Immature natural killer cell (primary cell): ENCODE results near the gene CACNA1B. TPM values are rescaled to one million over a fixed set of nuclear protein-coding genes. Genes with fewer than 3 reads are reported as not detected.
A peak's percentile ranks its signal among the peaks of the same experiment; 100 is the strongest.
"Not testable (repeated sequence)": the region's sequence is repeated elsewhere in the genome, so short reads cannot be mapped to it uniquely, and the experiment has no call there.

ENCODE experiments used
- DNase-seq, 3 donors: peaks; one replicate each; pipeline ENCODE4 v3.0.0; 2022; ENCODE audit warnings: mixed read lengths in 1 of 3
- H3K27ac Mint-ChIP-seq, 6 donors: one replicate each; pipeline ENCODE4 v1.8.0; 2020; ENCODE audit warnings: mixed read lengths in 6 of 6, mild to moderate bottlenecking in 5 of 6, inconsistent platforms in 4 of 6, moderate library complexity in 3 of 6
- H3K27me3 Mint-ChIP-seq, 3 donors: one replicate each; pipeline ENCODE4 v1.8.0; 2020 to 2021; ENCODE audit warnings: low read depth in 3 of 3, mild to moderate bottlenecking in 3 of 3, mixed read lengths in 3 of 3, moderate library complexity in 3 of 3, inconsistent platforms in 1 of 3
- H3K36me3 Mint-ChIP-seq, 3 donors: one replicate each; pipeline ENCODE4 v1.8.0; 2020; ENCODE audit warnings: mixed read lengths in 3 of 3, inconsistent platforms in 2 of 3, mild to moderate bottlenecking in 2 of 3
- H3K4me1 Mint-ChIP-seq, 2 donors: one replicate each; pipeline ENCODE4 v1.8.0; 2020; ENCODE audit warnings: inconsistent platforms in 2 of 2, mild to moderate bottlenecking in 2 of 2, mixed read lengths in 2 of 2, moderate library complexity in 1 of 2
- H3K4me3 Mint-ChIP-seq, 5 donors: one replicate each; pipeline ENCODE4 v1.8.0; 2020; ENCODE audit warnings: mild to moderate bottlenecking in 5 of 5, mixed read lengths in 5 of 5, inconsistent platforms in 3 of 5, moderate library complexity in 3 of 5
- H3K9me3 Mint-ChIP-seq, 6 donors: one replicate each; pipeline ENCODE4 v1.8.0; 2020; ENCODE audit warnings: mild to moderate bottlenecking in 6 of 6, mixed read lengths in 6 of 6, inconsistent platforms in 4 of 6, moderate library complexity in 3 of 6
- polyA plus RNA-seq, 3 donors: library from polyadenylated mRNA; unstranded; fragments of 300-500 nt; fragmentation: Illumina TruSeq; gene quantifications; one replicate each; pipeline ENCODE4 v1.2.3, GENCODE V29; 2021

The CACNA1B gene
- polyA plus RNA-seq, 3 donors from 2014 or later = not detected

GRCh38 chr9:138134581-138134980 lies 257.0 kb downstream of the CACNA1B start:
- H3K36me3 Mint-ChIP-seq, H3K27me3 Mint-ChIP-seq, DNase-seq, H3K9me3 Mint-ChIP-seq, H3K4me3 Mint-ChIP-seq, H3K4me1 Mint-ChIP-seq, H3K27ac Mint-ChIP-seq: not testable (repeated sequence)

GRCh38 chr9:138139096-138139495 lies 261.5 kb downstream of the CACNA1B start:
- not testable (repeated sequence) for H3K9me3 Mint-ChIP-seq, DNase-seq, H3K4me3 Mint-ChIP-seq, H3K27me3 Mint-ChIP-seq, H3K4me1 Mint-ChIP-seq, H3K36me3 Mint-ChIP-seq, H3K27ac Mint-ChIP-seq

- DNase-seq, H3K4me1 Mint-ChIP-seq, H3K27ac Mint-ChIP-seq, H3K4me3 Mint-ChIP-seq, H3K36me3 Mint-ChIP-seq, H3K9me3 Mint-ChIP-seq, H3K27me3 Mint-ChIP-seq: not testable (repeated sequence)
These were observed 263.4 kb downstream of the CACNA1B start for GRCh38 chr9:138140980-138141379.

GRCh38 chr9:138142528-138143244 lies 265.1 kb downstream of the CACNA1B start:
- H3K27ac Mint-ChIP-seq, H3K36me3 Mint-ChIP-seq, H3K4me1 Mint-ChIP-seq, H3K4me3 Mint-ChIP-seq, H3K9me3 Mint-ChIP-seq, H3K27me3 Mint-ChIP-seq, DNase-seq: not testable (repeated sequence)

- not testable (repeated sequence) for H3K9me3 Mint-ChIP-seq, H3K36me3 Mint-ChIP-seq, H3K4me3 Mint-ChIP-seq, H3K27ac Mint-ChIP-seq, H3K27me3 Mint-ChIP-seq, H3K4me1 Mint-ChIP-seq, DNase-seq
These were observed 265.9 kb downstream of the CACNA1B start for GRCh38 chr9:138143491-138143890.

- DNase-seq, H3K9me3 Mint-ChIP-seq, H3K27me3 Mint-ChIP-seq, H3K27ac Mint-ChIP-seq, H3K36me3 Mint-ChIP-seq, H3K4me1 Mint-ChIP-seq, H3K4me3 Mint-ChIP-seq: not testable (repeated sequence)
These were observed 270.0 kb downstream of the CACNA1B start for GRCh38 chr9:138147556-138147955.

- not testable (repeated sequence) for H3K27ac Mint-ChIP-seq, H3K9me3 Mint-ChIP-seq, H3K4me1 Mint-ChIP-seq, H3K27me3 Mint-ChIP-seq, H3K36me3 Mint-ChIP-seq
- DNase-seq = peak in 2 of 3 donors; percentile 12 to 19
- H3K4me3 Mint-ChIP-seq = peak overlapping the region in 4 of 5 donors; percentile 38 to 70 (median 56)
These were observed 272.4 kb downstream of the CACNA1B start for GRCh38 chr9:138149672-138150656.

- not testable (repeated sequence) for H3K9me3 Mint-ChIP-seq, DNase-seq, H3K27ac Mint-ChIP-seq, H3K36me3 Mint-ChIP-seq, H3K4me1 Mint-ChIP-seq, H3K4me3 Mint-ChIP-seq, H3K27me3 Mint-ChIP-seq
These were observed 278.2 kb downstream of the CACNA1B start for GRCh38 chr9:138155788-138156187.

- not testable (repeated sequence) for H3K27me3 Mint-ChIP-seq, DNase-seq, H3K4me3 Mint-ChIP-seq, H3K36me3 Mint-ChIP-seq, H3K4me1 Mint-ChIP-seq, H3K27ac Mint-ChIP-seq, H3K9me3 Mint-ChIP-seq
These were observed 289.2 kb downstream of the CACNA1B start for GRCh38 chr9:138166793-138167192.
